ENCODE results near the gene CDCP1.

The CDCP1 gene

GRCh38 chr3:45090855-45091254 lies 55.3 kb downstream of the CDCP1 start:
- no peaks in the 10 kb centered on the region for H3K36me3 Mint-ChIP-seq (ENCODE audit: low read depth)
- TF ChIP-seq CTCF (IDR thresholded peaks at IDR 0.05; ENCODE audit: unreplicated experiment in 3 of 3), result no peak
- no peaks in the 10 kb centered on the region for H3K9me3 Mint-ChIP-seq
- H3K4me3 Mint-ChIP-seq, result no peak overlapping the region
- H3K4me1 Mint-ChIP-seq, result peaks cover 26% of the 10 kb centered on the region
- no peak overlapping the region for H3K27ac Mint-ChIP-seq
- H3K27me3 Mint-ChIP-seq (ENCODE audit: low read depth), result peaks cover 12% of the 10 kb centered on the region

- H3K27ac Mint-ChIP-seq, result no peak overlapping the region
- TF ChIP-seq CTCF (IDR thresholded peaks at IDR 0.05; ENCODE audit: unreplicated experiment in 3 of 3), result no peak
- H3K4me1 Mint-ChIP-seq, result peaks cover 24% of the 10 kb centered on the region
- no peaks in the 10 kb centered on the region for H3K9me3 Mint-ChIP-seq
- no peak overlapping the region for H3K4me3 Mint-ChIP-seq
- H3K36me3 Mint-ChIP-seq (ENCODE audit: low read depth), result no peaks in the 10 kb centered on the region
- peaks cover 12% of the 10 kb centered on the region for H3K27me3 Mint-ChIP-seq (ENCODE audit: low read depth)
Observed at GRCh38 chr3:45088543-45089358, 57.4 kb downstream of the CDCP1 start.

DNA sequence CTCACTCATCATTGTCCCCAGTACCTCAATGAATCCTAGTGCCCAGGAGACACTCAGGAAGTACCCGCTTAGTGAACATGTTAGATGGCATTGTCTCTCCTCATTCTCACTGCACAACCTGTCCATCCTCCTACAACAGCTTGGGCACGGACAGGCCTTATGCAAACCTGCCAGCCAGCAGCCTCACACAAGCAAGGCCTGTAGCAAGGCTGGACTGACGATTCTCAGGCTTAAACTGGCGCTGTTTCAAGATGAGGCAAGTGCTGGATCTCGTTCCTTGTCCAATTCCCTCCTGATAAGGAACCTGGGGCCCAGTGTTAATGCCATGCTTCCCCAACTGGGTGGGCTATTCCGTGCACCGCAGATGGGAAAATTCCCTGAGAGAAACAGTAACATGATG lies 59.0 kb downstream of the CDCP1 start:
- no peak for TF ChIP-seq CTCF (IDR thresholded peaks at IDR 0.05; ENCODE audit: unreplicated experiment in 3 of 3)
- Mint-ChIP-seq H3K27ac (no peak overlapping the region), H3K4me1 (peaks cover 20% of the 10 kb centered on the region), H3K27me3 (ENCODE audit: low read depth) (peaks cover 12% of the 10 kb centered on the region), H3K36me3 (ENCODE audit: low read depth) (no peaks in the 10 kb centered on the region), H3K9me3 (no peaks in the 10 kb centered on the region), H3K4me3 (no peak overlapping the region)

- Mint-ChIP-seq H3K36me3 (ENCODE audit: low read depth) (no peaks in the 10 kb centered on the region), H3K27me3 (ENCODE audit: low read depth) (peaks cover 9% of the 10 kb centered on the region), H3K9me3 (no peaks in the 10 kb centered on the region), H3K4me1 (peaks cover 23% of the 10 kb centered on the region), H3K4me3 (no peak overlapping the region), H3K27ac (no peak overlapping the region)
- no peak for TF ChIP-seq CTCF (IDR thresholded peaks at IDR 0.05; ENCODE audit: unreplicated experiment in 3 of 3)
Observed at GRCh38 chr3:45084820-45085816, 61.1 kb downstream of the CDCP1 start.

DNA sequence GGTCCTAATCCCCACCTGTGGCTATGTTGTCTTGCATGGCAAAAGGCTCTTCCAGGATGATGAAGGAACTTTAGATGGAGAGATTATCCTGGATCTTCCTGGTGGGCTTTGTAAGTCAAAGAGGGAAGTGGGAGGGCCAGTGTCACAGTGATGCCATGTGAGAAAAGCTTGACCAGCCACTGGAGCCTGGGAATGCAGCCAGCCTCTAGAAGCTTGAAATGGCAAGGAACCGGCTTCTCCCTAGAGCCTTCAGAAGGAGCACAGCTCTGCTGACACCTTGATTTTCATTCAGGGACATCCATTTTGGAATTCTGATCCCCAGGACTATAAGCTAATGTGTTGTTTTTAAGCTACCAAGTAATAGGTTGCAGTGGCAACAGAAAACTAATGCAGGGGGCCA lies 61.8 kb downstream of the CDCP1 start:
- H3K4me3 Mint-ChIP-seq, result no peak overlapping the region
- TF ChIP-seq CTCF (IDR thresholded peaks at IDR 0.05; ENCODE audit: unreplicated experiment in 3 of 3), result no peak
- H3K4me1 Mint-ChIP-seq, result peaks cover 18% of the 10 kb centered on the region
- H3K27me3 Mint-ChIP-seq (ENCODE audit: low read depth), result peaks cover 9% of the 10 kb centered on the region
- no peaks in the 10 kb centered on the region for H3K36me3 Mint-ChIP-seq (ENCODE audit: low read depth)
- no peak overlapping the region for H3K27ac Mint-ChIP-seq
- H3K9me3 Mint-ChIP-seq, result no peaks in the 10 kb centered on the region
